ENCODE measurements around the gene TMEM145. TPM values are rescaled to one million over a fixed set of nuclear protein-coding genes. Genes with fewer than 3 reads are reported as not detected.
"Not testable (repeated sequence)": the region's sequence is repeated elsewhere in the genome, so short reads cannot be mapped to it uniquely, and the experiment has no call there.

The TMEM145 gene
- total RNA-seq, 1 experiment from 2014 or later: 1.1 TPM

GRCh38 chr19:42333975-42334696 lies 21.0 kb downstream of the TMEM145 start:
- DNase-seq (ENCODE audit: low read depth): no peak

DNA sequence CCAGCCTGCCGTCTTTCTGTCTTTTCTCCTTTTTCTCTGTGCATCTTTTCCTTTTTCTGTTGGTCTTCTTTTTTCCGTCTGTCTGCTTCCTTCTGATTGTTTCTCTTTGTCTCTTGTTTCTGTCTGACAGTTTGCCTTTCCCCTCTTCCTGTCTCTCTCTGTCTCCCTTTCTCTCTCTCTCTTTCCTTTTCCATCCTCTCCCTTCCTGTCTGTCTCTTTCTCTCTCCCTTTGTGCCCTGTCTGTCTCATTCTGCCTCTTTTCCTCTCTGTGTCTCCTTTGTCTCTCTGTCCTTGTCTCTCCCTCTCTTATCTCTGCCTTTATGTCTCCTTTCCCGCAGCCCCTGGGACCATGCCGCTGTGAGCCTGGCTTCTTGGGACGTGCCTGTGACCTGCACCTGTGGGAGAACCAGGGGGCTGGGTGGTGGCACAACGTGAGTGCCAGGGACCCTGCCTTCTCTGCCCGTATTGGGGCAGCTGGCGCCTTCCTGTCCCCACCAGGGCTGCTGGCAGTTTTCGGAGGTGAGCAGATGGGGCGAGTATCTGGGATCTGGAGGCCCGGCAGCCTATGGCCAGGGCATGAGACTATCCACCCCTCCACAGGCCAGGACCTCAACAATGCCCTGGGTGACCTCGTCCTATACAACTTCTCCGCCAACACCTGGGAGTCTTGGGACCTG lies 21.7 kb downstream of the TMEM145 start:
- DNase-seq (ENCODE audit: low read depth): no peak

DNA sequence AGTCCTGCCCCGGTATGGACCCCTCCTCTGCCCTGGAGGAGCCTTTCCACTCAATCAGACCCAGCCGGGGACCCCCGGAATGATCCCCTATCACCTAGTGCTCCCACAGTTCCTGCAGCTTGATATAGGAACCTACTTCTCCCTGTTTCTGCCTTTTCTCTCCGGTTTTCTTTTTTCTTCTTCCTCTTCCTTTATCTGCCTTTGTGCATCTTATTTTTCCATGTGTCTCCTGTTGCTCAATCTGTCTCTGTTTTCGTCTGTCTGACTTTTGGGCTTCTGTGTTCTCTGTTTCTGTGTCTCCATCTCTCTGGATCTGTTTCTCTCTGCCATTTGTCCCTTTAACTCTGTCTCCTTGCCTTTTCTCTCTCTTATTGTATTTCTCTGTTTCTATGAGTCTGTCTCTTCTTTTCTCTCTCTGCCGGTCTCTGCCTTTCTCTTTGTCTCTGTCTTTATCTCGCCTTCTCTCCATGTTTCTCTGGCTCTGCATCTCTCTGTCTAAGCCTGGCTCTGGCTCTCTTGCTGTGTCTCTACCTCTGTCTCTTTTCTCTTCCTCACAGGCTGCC lies 22.3 kb downstream of the TMEM145 start:
- no peak for DNase-seq (ENCODE audit: low read depth)

DNA sequence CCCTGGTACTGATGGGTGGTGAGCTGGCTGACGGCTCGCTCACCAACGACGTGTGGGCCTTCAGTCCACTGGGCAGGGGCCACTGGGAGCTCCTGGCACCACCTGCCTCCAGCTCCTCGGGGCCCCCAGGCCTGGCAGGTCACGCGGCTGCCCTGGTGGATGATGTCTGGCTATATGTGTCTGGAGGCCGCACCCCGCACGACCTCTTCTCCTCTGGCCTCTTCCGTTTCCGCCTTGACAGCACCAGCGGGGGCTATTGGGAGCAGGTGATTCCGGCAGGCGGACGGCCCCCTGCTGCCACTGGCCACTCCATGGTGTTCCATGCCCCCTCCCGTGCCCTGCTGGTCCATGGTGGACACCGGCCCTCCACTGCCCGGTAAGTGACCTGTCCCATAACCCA lies 22.9 kb downstream of the TMEM145 start:
- no peak for DNase-seq (ENCODE audit: low read depth)

GRCh38 chr19:42339126-42339860 lies 26.2 kb downstream of the TMEM145 start:
- not testable (repeated sequence) for DNase-seq (ENCODE audit: low read depth)

- DNase-seq (ENCODE audit: low read depth): not testable (repeated sequence)
These were observed 26.8 kb downstream of the TMEM145 start for GRCh38 chr19:42339922-42340321.

DNA sequence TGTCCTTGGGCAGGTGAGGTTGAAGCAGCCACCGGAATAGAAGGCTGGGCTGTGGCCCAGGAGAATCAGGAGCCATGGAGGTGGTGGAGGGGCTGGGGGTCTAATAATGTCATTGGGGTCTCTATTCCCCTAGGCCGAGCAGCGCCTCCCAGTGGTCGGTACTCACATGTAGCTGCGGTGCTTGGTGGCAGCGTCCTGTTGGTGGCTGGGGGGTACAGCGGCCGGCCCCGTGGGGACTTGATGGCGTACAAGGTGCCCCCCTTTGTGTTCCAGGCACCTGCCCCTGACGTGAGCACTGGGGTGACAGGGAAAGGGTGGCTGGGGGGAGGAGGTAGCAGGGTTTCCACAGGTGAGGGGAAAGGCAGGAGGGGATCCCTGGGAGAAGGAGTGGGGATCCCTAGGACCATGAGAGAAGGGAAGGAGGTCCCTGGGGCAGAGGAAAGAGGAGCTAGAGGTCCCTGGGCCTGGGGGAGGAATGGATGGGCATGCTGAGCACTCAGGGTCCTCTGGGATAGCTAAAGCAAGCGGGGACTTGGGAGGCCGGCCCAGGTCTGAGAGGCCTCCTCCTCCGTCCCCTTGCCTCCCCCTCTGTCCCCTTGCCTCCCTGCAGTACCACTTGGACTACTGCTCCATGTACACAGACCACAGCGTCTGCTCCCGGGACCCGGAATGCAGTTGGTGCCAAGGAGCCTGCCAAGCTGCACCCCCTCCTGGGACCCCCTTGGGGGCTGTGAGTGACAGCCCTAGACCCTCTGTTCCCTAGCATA lies 30.4 kb downstream of the TMEM145 start:
- DNase-seq (ENCODE audit: low read depth): no peak

DNA sequence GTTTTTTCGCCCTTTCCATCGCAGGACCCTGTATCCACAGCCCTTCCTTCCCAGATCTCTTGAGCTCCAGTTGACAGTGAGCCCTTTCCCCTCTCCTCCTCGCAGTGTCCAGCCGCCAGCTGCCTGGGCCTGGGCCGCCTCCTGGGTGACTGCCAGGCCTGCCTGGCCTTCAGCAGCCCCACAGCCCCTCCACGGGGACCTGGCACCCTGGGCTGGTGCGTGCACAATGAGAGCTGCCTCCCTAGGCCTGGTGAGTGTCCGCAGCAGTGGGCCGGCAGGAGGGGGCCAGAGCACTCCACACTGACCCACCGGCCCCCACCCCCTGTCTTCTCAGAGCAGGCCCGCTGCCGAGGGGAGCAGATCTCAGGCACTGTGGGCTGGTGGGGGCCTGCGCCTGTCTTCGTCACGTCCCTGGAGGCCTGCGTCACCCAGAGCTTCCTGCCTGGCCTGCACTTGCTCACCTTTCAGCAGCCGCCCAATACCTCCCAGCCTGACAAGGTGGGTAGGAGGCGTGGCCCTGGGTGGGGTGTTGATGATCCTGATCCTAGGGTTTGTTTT lies 31.3 kb downstream of the TMEM145 start:
- DNase-seq (ENCODE audit: low read depth): no peak

DNA sequence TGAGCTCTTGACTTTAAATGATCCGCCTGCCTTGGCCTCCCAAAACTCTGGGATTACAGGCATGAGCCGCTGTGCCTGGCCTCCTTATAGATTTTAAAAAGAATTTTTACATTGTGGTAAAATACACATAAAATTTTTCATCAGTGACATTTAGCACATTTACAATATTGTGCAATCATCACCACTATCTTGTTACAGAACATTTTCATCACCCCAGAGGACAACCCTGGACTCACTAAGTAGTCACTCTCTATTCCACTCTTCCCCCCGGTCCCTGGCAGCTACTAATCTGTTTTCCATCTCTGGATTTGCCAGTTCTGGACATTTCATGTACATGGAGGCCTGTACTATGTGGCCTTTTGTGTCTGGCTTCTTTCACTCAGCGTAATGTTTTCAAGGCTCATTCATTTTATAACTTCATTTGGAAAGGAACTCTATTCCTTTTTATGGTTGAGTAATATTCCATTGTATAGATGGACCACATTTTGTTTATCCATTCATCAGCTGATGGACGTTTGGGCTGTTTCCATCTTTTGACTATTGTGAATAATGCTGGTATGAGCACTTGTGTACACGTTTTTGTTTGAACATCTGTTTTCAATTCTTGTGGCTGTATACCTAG lies 32.2 kb downstream of the TMEM145 start:
- no peak for DNase-seq (ENCODE audit: low read depth)

GRCh38 chr19:42348211-42348610 lies 35.1 kb downstream of the TMEM145 start:
- DNase-seq (ENCODE audit: low read depth): no peak

- no peak for DNase-seq (ENCODE audit: low read depth)
These were observed 36.4 kb downstream of the TMEM145 start for GRCh38 chr19:42349378-42350107.

- no peak for DNase-seq (ENCODE audit: low read depth)
These were observed 37.3 kb downstream of the TMEM145 start for GRCh38 chr19:42350417-42350816.

DNA sequence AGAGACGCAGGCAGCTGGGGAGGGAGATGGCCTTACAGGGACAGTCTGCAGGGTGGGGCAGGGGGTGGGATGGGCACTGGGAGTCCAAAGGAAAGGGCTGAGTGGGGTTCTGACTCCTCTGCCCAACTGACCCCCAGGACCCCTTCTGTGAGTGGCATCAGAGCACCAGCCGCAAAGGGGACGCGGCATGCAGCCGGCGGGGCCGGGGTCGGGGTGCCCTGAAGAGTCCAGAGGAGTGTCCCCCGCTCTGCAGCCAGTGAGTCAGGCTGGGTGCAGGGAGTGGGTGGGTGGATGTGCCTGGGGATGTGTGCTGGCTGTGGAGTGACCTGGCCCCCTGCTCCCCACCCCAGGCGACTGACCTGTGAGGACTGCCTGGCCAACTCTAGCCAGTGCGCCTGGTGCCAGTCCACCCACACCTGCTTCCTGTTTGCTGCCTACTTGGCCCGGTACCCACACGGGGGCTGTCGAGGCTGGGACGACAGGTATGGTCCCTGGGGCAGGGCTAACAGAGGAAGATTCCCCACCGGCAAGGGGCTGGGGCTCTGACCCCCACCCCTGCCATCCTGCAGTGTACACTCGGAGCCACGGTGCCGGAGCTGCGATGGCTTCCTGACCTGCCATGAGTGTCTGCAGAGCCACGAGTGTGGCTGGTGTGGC lies 38.1 kb downstream of the TMEM145 start:
- no peak for DNase-seq (ENCODE audit: low read depth)

GRCh38 chr19:42352301-42353259 lies 39.5 kb downstream of the TMEM145 start:
- DNase-seq (ENCODE audit: low read depth): peak; percentile 51

GRCh38 chr19:42353341-42354015 lies 40.4 kb downstream of the TMEM145 start:
- DNase-seq (ENCODE audit: low read depth): no peak

DNA sequence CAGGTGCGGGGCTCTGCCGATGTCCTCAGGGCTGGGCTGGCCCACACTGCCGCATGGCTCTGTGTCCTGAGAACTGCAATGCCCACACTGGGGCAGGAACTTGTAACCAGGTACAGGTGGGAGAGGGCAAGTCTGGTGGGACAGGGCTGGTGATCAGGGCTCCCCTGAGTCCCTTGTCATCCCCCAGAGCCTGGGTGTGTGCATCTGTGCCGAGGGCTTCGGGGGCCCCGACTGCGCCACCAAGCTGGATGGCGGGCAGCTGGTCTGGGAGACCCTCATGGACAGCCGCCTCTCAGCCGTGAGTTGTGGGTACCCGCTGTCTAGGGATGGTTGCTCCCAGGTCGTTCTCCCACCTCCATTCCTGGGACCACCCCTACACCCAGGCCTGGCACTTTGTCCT lies 42.8 kb downstream of the TMEM145 start:
- DNase-seq (ENCODE audit: low read depth): no peak

GRCh38 chr19:42356686-42357085 lies 43.6 kb downstream of the TMEM145 start:
- no peak for DNase-seq (ENCODE audit: low read depth)

Measured in HT1080 (cell line).